RPMI8226 (cell line): Measurements from ENCODE around the gene AFDN.
A peak's percentile ranks its signal among the peaks of the same experiment; 100 is the strongest.

Experiments used
- DNase-seq: peaks from one replicate; pipeline ENCODE4 v3.0.0-alpha.2; 2015

Gene AFDN

DNA sequence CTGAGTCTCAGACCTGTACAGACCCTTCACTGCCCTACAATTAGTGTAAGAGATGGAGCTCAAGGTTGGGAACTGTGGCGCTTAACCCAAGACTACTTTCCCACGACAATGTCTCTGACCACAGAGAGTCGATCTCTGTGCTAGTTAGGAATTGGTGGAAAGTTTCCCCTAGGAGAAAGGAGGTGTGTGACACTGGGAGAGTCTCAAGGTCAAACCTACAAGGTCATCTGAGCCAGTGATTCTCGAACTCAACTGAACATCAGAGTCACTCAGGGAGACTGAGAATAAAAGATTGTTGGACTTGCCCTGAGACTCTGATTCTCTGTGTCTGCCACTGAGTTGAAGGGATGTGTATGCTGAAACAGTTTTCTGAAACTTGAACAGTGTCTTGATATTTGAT lies 9.7 kb upstream of the AFDN start:
- DNase-seq = no peak

DNA sequence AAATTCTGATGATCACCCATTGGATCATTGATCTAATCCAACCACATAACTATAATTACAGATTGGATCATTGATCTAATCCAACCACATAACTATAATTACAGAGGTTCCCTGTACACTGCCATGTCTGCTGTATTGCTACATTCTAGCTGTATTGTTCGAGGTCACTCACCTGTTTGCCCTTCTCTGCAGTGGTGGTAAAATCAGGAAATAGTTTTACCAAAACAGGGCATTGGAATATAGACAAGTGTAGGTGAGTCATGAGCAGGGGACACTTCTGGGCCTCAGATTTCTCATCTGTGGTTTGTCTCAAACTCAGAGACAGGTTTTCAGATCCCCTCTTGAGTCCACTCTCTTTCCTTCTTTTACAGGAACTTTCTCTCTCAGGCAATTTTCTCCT lies 9.0 kb upstream of the AFDN start:
- peak; percentile 33 for DNase-seq

DNA sequence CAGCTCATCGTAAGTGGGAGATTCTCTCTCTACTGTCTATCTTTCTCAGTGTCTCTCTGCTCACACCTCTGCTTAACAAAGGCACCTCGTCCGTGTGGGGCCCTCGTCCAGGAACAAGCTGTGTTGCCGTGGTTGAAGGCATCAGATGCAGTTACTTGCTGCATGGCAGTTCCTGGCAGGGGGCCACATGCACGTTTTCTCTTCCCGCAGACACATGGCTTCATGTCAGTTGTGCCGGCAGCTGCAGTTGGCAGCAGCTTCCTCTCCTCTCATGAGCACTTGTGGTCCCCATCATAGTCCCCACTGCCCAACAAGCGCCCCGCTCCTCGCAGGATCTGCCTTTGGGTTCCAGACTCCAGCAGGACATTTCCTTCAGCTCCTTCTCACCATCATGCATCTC lies 7.1 kb upstream of the AFDN start:
- peak; percentile 81 for DNase-seq

DNA sequence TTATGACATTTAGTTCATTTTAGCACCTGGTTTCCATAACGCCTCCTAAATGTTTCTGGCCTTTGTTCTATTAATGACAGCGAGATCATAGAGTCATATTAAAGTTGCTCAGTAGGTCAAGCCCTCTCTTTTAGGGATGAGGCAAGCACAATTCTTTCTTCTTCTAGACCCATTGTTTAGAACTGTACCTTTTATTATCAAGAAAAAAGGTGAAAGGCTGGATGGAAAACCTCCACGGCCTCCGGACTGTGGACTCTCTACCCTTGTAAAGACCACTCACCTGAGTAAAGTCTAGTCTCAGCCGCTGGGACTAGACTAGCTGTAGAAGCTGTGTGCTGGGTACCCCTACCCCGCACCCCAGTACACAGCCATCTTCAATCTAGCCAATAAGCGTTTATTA lies 6.0 kb upstream of the AFDN start:
- DNase-seq = no peak

DNA sequence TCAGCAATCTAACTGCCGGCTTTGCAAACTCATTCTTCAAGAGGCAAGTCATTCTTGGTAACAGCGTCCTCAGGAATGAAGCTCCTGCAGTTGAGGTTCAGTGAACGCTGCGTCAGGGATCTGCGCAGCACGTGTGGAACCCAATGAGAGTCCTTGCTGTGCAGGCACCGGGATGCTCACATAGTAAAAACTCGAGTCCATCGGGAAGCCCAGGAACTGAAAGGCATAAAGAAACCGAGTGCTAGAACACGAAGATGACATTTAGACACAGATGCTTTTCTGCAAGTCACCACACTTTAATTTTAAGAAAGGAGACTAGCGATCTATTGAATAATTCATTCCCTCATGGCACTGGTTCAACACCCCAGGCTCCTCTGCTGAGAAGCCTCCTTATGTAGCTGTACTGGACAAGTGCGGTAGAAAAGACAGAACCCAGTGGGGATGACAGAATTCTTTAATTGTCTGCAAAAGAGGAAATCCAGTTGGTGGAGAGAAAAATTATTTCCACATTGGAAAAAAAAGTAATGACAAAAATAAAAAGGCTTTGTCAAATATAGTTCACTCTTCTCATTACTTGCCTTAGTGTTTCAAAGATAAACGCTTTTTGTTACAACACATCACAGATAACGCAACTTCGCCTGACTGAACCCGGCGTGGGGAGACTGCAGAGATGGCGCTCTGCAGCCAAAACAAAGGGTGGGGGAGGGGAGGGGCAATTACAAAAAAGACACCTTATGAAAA lies 1.9 kb upstream of the AFDN start:
- no peak for DNase-seq

DNA sequence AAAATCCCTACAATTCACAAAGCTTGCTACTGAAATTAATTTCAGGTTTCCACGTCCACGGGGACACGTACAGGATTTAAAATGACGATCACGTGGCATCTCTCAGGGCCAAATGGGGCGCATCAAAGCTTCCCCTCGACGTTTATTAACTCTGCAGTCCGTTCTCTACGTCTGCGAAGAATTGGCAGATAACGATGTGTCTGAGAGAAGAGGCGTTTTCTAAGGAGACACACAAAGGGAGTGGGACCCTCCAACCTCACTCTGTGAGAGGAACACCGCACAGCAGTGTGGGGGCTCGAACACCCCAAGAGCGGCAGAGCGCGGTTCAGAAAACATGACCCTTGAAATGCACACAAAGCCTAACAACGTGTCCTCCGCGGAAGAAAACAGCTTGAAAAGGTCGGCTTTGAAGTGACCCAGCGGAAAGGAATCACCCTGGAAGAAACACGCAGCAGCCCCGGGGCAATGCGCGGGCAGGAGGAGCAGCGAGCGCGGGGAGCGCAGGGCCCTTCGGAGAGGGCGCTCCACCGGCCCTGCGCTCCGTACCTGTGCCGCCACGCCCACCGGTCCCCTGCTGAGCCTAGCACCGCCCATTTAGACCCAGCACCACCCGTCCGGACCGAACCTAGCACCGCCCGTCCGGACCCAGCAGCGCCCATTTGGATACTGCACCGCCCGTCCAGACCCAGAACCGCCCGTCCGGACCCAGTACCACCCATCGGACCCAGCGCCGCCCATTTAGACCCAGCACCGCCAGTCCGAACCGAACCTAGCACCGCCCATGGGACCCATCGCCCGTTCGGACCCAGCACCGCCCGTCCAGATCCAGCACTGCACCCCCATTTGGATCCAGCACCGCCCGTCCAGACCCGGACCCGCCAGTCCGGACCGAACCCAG lies 1.1 kb upstream of the AFDN start:
- DNase-seq = no peak

DNA sequence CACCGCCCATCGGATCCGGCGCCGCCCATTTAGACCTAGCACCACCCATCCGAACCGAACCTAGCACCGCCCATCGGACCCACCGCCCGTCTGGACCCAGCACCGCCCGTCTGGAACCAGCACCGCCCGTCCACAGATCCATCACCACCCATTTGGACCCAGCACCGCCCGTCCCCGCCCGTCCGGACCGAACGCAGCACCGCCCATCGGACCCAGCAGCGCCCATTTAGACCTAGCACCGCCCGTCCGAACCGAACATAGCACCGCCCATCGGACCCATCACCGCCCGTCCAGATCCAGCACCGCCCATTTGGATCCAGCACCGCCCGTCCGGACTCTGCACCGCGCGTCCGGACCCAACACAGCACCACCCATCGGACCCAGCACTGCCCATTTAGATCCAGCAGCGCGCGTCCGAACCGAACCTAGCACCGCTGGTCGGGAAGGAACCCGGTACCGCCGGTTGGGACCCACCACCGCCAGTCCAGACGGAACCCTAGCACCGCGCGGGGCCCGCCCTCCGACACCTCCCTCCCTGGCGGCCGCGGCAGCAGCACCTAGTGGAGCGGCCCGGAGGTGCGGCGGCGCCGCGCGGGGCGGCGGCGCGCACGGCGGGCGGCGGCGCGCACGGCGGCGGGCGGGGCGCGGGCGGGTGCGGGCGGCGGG lies 348 bp upstream of the AFDN start:
- peak; percentile 81 for DNase-seq

DNA sequence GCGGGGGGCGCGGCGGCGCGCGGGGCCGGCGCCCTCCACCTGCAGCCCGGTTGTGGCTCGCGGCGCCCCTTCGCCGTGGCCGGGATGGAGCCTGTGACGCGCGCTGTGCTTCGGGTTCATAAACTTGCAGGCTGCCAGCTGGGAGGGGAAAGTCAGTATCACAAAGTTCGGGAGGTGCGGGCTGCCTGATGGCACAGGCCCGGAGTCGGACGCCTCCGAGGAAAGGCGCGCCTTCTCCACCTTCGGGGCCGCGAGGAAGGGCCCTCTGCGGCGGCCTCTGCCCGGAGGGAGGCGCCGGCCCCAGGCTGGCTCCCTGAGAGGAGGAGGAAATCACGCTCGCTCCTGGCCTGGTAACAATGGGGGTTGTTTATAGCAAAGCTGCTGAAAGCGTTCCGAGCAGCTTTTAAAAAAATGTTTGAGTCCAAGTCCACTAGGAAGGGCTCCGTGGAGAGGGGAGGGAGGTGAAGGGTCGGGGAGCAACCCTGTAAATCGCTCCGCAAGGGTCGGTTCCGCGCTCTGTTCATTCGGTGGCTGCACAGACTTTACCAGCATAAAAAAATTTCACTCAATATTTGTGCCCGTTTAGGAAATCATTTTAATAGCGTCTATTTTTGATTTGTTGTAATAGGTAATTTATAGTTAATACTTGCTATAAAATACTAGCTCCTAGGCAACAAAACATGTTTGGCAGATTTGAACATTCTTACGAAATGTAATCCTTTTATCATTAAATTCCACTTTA lies 1.0 kb downstream of the AFDN start:
- DNase-seq = peak; percentile 73

DNA sequence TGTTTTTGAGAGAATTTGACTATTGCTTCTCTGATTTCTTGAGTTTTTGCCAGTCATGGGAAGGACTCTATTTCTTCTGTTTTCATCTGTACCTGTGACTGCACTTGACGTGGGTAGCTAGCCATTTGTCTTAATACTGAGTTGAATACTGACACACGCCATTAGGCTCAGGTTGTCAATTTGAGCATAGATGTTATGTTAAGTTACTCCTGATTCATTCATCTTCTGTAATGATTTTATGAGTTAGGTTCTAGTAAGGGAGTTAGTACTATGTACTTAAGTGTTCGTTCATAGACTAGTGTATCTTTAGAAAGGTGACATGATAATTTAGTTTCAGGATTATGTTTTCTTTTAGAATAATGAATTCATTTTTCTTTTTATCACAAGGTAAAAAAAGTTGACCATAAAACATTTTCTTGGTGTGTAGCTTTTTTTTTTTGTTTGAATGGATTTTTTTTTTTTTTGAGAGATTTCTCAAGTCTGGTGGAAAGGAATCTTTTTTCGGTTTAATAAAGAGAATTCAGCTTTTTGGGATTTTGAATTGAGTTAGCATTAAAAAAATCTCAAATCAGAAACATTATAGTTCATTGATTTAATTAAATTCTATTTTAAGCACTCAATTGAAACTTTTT lies 1.7 kb downstream of the AFDN start:
- peak; percentile 33 for DNase-seq

DNA sequence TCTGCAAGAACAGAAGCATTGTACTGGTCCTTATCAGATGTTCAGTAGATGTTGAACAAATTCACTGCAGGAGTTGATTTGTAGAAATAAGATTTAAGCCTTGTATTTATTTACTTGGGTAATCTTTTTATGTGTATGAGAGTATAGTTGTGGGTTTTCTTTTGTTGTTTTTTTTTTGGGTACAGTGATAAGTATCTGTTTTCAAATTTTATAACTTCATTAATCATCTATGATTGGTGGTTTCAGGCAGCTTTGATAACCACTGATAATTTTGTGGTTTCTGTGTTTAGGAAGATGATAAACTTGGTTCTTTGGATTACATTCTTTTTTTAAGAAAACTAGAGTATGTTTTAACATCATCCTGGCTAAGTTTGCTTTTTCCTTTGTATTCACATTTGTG lies 2.8 kb downstream of the AFDN start:
- DNase-seq = no peak

DNA sequence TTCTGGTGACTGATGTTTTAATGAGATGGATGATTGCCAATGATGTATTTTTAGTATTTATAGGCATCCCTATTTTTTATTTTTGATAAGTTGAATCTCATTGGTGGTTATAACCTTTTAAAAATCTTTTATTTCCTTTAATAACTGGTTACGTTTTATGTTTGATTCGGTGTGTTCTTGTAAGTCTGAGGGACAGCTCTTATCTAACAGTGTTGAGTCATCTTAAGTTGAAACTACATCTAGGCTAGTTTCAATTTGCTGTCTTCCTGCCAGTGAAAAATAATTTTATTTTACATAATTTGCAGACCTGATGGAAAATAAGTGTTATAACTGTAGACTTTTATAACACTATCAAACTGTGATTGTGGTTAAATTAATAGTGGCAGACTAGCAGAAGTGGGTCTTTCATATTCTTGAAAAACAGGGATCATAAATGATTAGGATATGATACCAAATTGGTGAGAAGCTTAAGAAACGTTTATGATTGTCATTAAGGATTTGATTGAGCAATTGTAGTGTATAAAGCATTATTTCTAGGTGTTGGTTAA lies 4.6 kb downstream of the AFDN start:
- no peak for DNase-seq

DNA sequence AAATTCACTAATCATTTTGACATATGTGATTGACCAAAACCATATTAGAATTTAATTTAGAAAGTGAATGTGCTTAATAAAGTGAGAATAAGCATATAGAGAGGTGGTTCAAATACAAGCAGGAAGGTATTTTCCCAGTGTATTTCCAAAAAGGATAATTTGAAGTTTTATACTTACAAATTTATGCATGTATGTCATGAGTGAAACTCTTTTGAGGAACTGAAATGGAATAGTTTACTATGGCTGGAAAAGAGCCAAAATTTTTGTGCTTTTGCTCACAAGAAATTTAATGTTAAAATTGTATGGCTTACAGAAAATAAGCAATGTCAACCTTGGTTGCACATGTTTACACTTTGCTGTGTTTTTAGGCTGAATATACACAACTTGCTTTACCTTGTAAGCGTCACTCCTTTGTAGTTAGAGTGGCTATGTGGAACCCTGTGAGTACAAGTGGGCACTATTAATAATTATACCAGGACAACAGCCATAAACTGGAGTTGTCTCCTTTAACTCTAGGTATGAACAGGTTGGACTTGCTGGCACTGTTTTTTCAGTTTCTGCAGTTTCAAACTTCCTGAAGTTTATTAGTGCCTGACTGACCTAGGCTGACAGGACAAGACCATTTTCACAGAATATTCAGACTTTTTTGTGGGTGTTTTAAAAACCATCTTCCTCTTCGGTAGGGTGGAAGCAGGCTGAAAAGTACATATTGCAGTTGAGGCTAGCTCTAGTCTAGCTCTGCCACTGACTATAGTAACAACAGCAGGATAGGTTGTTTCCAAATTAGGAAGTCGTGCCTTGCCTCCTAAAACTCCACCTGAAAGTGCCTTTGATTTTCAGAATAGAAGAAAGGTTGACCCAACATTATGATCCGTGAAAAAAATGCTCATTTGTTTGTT lies 6.0 kb downstream of the AFDN start:
- peak; percentile 87 for DNase-seq

DNA sequence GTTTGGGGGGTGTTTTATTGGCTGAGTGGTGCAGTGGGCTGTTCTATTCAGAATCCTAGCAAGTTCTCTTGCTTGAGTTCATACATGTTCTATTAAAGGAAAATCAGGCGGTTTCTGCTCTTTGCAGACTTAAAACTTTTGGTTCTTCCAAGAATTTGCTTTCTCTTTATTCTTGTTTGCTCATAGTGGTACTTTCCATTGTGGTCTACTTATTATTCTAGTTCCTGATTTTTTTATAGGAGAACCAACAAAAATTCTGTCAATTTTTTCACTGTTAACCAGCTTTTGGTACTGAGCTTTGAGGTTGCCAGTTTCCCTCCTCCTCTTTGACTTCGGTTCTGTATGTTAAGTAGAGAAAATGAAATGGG lies 6.7 kb downstream of the AFDN start:
- peak; percentile 22 for DNase-seq

DNA sequence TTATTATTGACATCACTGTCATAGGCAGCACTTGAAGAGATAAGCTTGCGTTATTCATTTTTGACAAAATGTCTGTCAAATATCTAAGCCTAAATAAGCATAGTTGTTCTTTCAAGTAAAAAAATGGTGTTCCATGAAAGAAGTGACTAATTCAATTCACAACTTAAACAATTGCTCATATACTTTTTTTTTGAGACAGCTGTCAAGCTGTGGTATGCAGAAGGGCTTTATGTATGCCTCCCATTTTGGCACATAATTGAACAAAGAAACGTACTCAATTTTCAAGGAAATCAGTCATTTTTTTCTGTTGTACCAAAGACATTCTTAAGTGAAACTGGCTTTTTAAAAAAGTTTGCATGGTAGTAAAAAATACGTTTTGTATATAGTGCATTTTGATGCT lies 8.5 kb downstream of the AFDN start:
- DNase-seq = no peak

DNA sequence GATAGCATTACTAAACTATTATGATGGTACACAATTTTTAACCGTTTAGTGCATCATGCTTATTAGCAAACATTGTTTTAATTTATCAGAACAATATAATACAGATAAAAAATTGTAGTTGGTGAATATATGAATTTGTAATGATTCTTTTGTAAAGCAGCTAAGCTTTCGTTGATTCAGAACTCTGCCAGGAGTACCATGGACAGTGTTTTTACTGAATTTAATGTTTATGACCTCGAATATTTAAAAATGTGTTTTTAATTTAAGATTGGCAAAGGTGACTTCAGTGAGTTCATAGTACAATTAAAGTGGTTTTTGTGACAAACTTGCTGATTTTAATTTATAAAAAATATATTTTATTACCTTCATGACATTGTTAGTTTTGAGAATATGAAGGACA lies 10.0 kb downstream of the AFDN start:
- no peak for DNase-seq

DNA sequence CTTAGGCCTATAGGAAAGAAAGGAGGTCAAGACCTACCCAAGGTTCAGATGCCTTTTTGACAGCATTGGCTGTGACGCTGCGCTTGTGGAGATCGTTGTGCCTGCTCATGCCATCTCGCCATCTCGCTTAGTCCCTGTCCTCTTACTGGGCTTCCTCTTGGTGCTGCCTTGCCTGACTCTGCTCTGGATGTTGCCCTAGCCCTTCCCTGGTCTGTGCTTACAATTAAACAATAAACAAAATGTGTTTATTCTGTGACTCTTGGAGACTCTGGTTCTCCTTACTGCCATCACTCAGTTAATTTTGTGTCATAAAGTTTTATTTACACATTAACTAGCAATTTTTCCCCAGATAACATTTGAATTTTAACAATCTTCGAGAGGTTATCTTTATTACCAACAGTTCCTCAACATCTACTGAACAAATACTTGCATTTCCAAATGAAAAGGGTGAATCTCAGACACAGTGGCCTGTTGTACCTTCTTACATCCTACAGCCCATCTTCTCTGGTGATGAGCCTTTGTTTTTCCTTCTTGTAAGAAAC lies 11.6 kb downstream of the AFDN start:
- no peak for DNase-seq

DNA sequence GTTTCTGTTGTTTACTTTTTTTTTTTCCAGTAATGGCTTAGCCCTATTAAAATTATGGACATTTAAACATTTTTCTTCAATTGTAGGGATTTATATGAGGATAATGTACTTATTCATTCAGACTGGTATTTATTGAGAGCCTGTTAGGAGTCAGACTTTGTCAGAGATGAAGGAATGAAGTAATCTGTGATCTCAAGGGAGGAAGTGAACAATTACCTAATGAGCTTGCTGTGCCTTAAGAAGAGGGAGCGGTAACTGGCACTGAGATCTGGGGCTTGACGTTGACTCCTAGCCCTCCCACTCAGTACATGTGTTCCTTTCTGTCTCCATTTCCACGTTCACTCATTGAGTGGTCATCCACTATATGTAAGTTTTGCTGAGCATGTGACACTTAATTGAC lies 12.6 kb downstream of the AFDN start:
- DNase-seq = no peak

DNA sequence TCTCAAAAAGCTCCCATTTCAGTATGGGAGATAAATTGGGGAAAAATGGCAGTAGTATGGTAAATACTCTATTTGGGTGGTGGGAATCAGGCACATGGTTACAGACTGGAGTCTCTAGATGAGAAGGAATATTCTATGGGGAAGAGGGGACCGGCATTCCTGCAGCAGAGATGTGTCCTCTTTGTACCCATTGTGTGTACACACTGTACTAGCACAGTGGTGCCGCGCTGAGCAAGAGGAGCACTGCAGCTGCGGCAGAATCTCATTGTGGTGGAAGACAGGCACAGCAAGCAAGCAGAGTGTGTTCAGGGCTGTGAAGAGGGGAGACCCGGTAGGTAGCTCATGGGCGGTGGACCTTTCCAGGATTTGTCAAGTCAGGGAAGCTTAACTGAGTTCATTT lies 13.0 kb downstream of the AFDN start:
- DNase-seq = no peak

DNA sequence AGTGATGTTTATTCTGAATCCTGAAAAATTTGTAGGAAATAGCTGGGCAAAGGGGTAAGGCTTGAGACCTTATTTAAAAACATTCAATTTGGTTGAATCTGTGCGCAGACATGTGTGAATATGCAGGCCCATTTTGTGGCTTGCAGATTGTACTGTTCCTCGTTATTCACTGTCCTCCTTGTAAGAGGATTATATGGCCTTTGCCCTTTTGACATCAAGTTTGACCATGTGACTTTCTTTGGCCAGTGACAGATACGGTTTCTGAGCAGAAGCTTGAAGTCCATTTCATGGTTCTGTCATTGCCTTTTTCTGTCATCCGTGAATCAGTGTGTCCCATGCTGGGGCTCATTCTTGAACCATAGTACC lies 13.4 kb downstream of the AFDN start:
- DNase-seq = no peak

DNA sequence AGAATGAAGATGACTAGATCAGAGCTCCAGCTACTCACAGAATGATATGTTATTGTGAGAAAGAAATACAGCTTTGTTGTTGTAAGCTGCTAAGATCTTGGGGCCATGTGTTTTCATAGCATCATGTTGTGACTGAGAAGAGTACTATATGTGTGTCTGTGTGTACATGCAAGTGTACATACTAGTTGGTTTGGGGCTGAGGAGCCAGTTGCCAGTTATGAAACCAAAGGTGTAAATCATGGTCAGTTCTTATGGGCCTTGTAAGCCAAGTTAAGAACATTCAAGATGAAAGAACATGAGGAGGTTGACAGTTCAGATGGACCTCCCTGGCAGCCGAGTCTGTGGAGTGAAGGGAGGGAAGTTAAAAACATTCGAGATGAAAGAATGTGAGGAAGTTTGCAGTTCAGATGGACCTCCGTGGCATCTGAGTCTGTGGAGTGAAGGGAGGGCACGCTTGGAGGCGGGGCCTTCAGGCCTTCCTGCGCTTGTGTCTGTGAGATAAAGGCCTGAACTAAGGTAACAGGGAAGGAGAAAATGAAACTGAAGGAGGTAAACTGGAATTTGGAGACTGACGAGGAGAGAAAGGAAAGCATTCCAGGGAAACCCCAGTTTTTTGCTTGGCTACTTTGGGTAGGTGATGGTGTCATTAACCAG lies 13.9 kb downstream of the AFDN start:
- DNase-seq = no peak

DNA sequence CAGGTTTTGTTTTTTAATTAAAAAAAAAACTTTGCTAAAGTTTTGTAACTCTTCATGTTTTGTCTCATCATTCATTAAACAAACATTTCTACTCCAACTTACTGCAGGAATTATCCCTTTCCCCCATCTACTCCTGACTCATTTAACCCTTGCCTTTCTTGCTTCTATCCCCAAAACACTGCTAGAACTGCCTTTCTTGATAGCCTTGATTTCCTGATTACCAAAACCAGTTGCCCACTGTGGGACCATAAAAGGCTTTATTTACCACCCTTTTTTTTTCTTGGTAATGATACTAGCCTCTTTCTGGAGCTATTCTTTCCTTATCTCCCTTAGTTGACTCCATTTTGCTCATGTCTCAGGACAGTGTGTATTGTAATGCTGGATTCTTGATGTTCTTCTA lies 15.3 kb downstream of the AFDN start:
- DNase-seq = no peak
